Epidermal melanocyte (primary cell): ENCODE results near the gene PDE6A.
"Not testable (repeated sequence)": the region's sequence is repeated elsewhere in the genome, so short reads cannot be mapped to it uniquely, and the experiment has no call there.

Source experiments
- DNase-seq: peaks from one replicate; pipeline ENCODE4 v3.0.0; 2011; ENCODE audit warnings: low spot score; ENCODE audit not compliant: insufficient read length

PDE6A gene

DNA sequence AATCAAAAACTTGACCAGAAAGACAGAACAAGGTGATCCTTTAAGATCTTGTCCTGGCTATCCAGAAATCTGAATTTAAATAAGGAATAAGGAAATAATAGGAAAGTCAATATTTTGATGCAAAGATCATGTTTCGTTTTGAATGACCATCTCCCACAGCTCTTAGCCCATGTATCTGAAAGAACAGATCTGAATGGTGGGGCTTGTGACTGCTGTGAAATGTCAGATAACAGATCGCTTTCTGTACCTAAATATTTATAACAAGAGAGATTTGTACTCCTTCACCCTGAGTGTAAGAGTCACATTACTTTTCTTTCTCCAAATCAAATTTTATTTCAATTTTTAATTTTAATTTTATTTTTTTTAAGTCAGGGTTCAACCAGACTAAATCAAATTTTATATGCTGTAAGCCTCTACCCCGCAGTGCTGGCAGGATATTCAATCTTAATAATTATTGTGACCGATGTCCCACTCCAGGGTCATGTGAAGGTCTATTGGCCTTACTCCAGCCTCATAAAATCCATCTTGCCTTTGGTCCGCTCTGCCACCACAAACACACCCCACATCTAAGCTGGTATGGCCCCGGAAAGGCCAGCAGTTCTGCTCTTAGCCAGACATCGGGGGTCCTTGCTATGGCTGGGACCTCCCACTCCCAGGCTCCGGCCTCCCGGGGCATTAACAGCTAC, 9.0 kb upstream of the PDE6A start:
- DNase-seq = no peak

DNA sequence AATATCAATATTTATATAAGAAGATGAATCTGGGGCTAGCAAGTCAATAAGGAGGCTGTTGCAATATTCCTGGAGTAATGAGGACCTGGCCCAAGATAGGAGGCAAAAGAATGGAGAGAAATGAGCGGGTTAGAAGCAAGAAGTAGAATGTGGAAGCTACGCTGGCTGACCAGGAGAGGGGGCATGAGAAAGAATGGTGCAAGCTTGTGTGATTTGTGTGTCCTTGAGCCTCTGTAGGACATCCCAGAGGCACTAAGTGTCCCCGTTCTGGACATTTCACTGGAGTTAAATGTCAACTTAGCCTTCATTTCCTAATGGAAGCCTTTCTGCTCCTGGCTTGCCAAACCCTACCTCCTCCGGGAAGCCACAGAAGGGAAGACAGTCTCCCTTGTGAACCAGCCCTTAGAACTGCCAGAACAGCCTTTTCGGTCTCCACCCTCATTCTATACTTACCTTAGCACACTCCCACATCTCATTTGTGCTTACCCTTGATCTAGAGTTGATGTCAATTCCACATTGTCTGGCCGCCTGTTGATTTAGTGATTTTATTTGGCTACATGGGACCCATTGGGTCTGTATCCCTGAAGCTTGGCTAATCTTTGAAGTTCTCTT, 6.7 kb upstream of the PDE6A start:
- no peak for DNase-seq

GRCh38 chr5:149948993-149949392, 4.4 kb upstream of the PDE6A start:
- DNase-seq = no peak

DNA sequence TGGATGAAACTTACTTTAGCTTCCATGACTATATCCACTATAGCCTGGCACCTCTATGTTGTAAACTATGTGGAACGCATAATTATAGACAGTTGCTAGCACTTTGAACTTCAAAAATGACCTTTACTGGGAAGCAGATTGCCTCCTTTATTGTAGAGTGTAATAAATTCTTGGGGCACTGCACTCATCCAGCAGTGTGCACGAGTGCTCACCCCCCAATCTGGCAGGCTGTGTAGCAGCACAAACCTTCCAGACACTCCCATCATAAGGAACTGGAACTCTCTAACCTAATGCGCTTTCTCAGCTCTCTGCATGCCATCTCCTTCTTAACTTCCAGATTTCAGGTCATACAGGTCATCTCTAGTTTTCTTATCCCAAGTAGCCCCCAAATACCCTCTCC, 1.5 kb upstream of the PDE6A start:
- no peak for DNase-seq

DNA sequence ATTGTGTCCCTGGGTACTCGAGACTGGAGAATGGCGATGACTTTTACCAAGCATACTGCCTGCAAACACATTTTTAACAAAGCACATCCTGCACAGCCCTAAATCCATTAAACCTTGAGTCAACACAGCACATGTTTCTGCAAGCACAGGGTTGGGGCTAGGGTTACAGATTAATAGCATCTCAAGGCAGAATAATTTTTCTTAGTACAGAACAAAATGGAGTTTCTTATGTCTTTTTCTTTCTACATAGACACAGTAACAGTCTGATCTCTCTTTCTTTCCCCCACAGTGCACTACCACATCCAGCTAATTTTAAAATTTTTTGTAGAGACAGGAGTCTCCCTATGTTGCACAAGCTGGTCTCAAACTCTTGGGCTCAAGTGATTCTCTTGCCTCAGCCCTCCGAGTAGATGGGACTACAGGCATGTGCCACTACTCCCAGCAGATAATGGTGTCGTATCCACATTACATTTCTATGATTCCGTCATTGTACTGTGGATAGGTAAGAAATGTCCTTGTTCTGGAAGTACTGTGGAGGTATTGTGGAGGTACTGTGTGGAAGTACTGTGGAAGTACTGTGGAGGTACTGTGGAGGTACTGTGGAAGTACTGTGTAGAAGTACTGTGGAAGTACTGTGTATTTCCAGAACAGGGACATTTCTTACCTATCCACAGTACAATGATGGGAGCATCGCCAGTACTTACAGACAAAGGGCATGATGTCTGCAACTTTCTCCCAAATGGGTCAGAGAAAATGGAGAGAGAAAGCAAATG, 1.2 kb downstream of the PDE6A start:
- not testable (repeated sequence) for DNase-seq

DNA sequence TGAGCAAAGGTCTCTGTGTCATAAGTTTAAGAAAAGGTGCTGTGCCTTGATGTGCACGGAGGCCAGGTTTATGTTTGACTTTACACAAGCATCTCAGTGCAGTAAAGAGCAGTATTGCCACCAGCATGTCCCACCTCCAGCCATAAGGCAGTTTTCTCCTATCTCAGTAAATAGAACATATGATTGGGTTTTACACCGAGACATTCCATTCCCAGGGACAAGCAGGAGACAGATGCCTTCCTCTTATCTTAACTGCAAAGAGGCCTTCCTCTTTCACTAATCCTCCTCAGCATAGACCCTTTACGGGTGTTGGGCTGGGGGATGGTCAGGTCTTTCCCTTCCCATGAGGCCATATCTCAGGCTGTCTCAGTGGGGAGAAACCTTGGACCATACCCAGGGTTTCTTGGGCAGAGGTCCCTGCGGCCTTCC, 1.8 kb downstream of the PDE6A start:
- not testable (repeated sequence) for DNase-seq

GRCh38 chr5:149942199-149942598, 2.4 kb downstream of the PDE6A start:
- no peak for DNase-seq

DNA sequence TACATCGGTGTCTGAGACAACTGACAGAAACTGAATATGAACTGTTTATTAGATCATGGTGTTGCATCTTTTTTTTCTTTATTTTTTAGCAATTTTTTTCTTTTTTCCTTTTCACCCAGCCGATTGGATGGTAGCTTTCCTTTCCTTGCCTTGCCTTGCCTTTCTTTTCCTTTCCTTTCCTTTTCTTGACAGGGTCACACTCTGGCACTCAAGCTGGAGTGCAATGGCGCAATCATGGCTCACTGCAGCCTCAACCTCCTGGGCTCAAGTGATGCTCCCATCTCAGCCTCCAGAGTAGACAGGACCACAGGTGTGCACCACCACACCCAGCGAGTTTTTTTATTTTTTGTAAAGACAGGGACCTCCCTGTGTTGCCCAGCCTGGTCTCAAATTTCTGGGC, 2.8 kb downstream of the PDE6A start:
- no peak for DNase-seq

DNA sequence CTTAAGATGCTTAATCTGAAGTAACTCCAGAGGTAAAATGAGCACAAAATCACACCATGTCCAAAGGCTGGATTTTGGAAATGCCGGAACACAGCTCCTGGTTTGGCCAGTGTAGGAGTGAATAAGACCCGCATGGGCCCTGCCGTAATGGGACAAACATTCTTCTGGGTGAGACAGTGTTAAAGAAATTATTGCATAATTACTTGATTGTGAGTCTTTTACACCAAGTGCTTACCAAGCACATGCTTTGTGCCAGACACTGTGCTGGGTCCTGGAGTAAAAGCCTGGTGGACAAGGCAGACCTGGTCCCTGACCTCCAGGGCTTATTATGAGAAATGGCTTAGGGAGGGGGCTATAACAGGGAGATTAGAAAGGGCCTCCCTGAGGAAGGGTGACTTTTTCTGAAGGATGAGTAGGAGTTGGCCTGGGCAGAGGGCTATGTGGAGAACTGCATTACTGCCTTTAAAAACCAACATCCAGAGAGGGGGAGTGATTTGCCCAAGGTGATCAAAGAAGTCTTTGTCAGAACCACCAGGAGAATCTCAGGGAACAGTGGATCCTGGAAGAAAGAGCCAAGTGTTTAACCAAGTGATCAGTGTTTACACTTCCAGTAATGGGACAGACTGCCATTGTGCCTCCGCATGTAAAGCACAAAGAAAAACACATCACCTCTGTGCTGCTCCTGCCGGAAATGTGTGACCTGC, 3.5 kb downstream of the PDE6A start:
- peak; percentile 58 for DNase-seq

GRCh38 chr5:149940077-149940574, 4.5 kb downstream of the PDE6A start:
- DNase-seq = no peak

- no peak for DNase-seq
These were observed 5.0 kb downstream of the PDE6A start for GRCh38 chr5:149939546-149939945.

DNA sequence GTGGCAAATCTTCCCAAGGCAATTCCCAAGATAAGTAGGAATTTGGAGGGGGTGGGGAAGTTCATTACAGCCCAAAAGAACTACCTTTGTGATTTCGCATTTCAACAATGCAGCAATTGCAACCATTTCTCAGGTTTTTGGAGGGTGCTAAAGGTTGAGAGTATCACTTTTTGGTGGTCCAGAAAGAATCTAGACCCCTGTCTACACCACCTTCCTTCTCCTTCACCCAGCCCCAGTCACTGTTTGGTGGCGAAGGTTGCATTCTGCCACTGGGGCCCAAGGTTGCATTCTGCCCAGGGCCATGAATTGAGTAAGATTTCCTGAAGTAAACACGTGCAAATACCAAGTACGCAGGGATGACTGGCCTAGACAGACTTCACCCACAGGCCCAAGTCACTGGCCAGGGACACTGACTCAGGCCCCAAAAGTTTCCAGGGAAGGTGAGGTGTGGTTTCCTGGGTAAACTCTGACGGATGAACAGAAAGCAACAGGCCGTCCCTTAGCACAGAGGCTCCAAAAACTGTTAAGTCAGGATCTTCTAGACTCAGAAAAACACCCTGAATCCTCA, 5.7 kb downstream of the PDE6A start:
- DNase-seq = no peak

DNA sequence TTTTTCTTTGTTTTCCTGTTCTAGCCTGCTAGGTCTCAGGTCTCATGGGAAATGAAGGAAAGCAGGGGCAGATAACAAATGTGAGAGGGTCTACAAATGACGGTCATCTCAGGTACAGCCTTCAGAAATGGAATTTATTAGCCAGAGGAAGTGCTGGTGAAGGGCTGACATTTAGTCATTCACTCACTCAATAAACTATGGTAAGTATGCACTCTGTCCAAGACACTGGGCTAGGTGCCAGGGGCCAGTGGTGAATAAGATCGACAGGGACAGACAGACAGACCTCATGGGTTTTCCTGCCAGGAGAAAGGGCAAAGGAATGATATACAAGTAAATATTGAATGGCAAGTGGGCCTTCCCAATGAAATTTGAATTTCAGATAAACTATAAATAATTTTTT, 6.3 kb downstream of the PDE6A start:
- DNase-seq = no peak

DNA sequence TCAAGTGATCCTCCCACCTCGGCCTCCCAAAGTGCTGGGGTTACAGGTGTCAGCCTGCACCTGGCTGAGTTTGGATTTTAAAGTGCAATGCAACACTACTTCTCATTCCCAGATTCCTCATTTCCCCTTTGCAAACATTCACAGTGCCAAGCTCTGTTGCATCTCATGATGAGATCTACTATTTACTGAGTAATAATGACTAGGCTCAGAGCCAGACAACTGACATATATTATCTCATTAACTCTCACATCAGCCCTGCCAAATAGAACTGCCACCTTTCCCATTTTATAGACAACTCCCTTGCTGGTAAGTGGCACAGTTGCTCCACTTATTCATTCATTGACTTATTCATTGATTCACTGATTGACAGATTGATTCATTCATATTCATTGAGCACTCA, 7.0 kb downstream of the PDE6A start:
- DNase-seq = no peak

DNA sequence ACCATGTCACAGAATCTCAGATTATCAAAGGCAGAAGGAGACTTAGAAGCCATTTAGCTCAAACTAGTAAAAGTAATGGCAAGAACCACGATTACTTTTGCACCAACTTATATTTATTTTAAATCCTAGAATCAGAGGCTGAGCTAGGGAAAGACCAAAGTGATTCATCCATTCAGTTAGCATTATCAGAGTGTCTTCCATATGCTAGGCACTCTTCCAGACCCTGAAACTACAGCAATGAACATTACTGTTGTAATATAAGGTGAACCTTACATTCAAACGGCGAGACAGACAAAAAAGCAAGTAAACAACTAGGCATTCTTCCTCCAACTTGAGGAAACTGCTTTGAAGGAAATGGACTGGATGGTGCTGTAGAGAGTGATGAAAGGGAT, 7.9 kb downstream of the PDE6A start:
- no peak for DNase-seq

DNA sequence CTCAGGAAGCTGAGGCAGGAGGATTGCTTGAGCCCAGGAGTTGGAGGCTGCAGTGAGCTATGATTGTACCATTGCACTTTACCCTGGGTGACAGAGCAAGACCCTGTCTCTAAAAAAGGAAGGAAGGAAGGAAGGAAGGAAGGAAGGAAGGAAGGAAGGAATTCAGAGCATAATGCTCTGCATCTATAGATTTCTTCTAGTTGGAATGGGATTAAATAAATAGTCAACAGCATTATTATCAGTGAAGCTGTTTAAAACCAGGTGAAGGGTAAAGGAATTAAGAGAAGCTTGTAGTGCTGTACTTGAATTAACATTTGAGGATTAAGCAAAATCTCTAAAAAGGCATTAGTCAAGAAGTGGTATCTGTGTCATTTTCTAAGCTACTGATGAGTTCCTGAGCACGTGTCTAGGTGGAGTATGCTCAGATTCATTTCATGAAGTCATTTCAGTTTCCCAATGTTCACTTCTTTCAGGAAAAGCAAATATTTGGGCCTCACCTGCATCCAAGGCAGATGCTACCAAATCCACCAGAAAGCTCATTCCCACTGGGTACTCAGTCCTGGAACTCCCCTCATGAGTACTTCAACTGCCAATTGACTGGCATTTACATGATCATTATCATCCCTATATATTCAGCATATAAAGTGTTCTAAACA, 8.4 kb downstream of the PDE6A start:
- DNase-seq = no peak

- no peak for DNase-seq
These were observed 9.1 kb downstream of the PDE6A start for GRCh38 chr5:149935431-149935901.

GRCh38 chr5:149932445-149933350, 11.9 kb downstream of the PDE6A start:
- DNase-seq = no peak

- DNase-seq = no peak
These were observed 12.6 kb downstream of the PDE6A start for GRCh38 chr5:149931992-149932436.
